Body of pancreas (tissue), 4 donors: ENCODE results near the gene ASAP3. TPM values are rescaled to one million over a fixed set of nuclear protein-coding genes. Genes with fewer than 3 reads are reported as not detected.

Experiments
- ATAC-seq: fragments of 150-250 bp; one replicate; pipeline ENCODE4 v1.9.1; 2016
- DNase-seq, 4 donors: peaks; one replicate each; pipeline ENCODE4 v3.0.0-alpha.2; 2019
- H3K27ac ChIP-seq, 4 donors: fragments of 200-600 bp; sonication (generic); 1 replicate in 3 of 4; 2 replicates in 1 of 4; pipeline versions ENCODE4 v1.5.1 to v1.6.1; 2016 to 2019; ENCODE audit warnings: mild to moderate bottlenecking in 1 of 4, mixed read lengths in 1 of 4, moderate library complexity in 1 of 4
- H3K27me3 ChIP-seq, 2 donors: fragments of 200-600 bp; sonication (generic); one replicate each; pipeline ENCODE4 v1.6.0; 2016; ENCODE audit warnings: mild to moderate bottlenecking in 1 of 2
- H3K36me3 ChIP-seq, 2 donors: fragments of 200-600 bp; sonication (generic); replicated peaks in 1 of 2; 2 replicates each; pipeline ENCODE4 v1.5.1; 2016; ENCODE audit warnings: low read depth in 2 of 2; ENCODE audit not compliant: insufficient read depth in 1 of 2
- H3K4me1 ChIP-seq: fragments of 200-600 bp; sonication (generic); one replicate; pipeline ENCODE4 v1.6.0; 2016
- H3K4me3 ChIP-seq, 2 donors: fragments of 200-600 bp; sonication (generic); 1 replicate in 1 of 2; 2 replicates in 1 of 2; pipeline ENCODE4 v1.5.1; 2016 to 2019
- H3K9me3 ChIP-seq, 3 donors: fragments of 200-600 bp; sonication (generic); 1 replicate in 2 of 3; 2 replicates in 1 of 3; pipeline ENCODE4 v1.5.1; 2016
- POLR2A ChIP-seq, 3 donors: fragments of 450-650 bp; IDR thresholded peaks; one replicate each; pipeline ENCODE4 v1.6.1; 2016; ENCODE audit warnings: antibody characterized with exemption in 3 of 3, mild to moderate bottlenecking in 2 of 3
- WGBS, 2 donors: methylation state at CpG; one replicate each; pipeline ENCODE4 v1.1.5; 2017; 5-methylcytosine and 5-hydroxymethylcytosine counted together
- intact Hi-C: fragments of 100-400 bp; cut with DNase I; formaldehyde crosslinking; loops from one replicate; pipeline ENCODE4 v1.15.1; 2023
- total RNA-seq, 2 donors: library from RNA; depleted of rRNA; stranded (reverse); fragments of >200 nt; gene quantifications; one replicate each; pipeline ENCODE4 v1.1.0, GENCODE V29; 2016
- TF ChIP-seq, protein P1 (sequence below), 7 experiments: fragments of 450-650 bp in 4 of 7; fragments of 200-600 bp in 3 of 7; sonication (generic) in 3 of 7; IDR thresholded peaks; one replicate each; pipeline ENCODE4 v1.5.1; 2016 to 2019; ENCODE audit warnings: antibody characterized with exemption in 7 of 7

Gene ASAP3
- total RNA-seq, 2 donors from 2014 or later: 27.4 to 39.4 TPM

DNA sequence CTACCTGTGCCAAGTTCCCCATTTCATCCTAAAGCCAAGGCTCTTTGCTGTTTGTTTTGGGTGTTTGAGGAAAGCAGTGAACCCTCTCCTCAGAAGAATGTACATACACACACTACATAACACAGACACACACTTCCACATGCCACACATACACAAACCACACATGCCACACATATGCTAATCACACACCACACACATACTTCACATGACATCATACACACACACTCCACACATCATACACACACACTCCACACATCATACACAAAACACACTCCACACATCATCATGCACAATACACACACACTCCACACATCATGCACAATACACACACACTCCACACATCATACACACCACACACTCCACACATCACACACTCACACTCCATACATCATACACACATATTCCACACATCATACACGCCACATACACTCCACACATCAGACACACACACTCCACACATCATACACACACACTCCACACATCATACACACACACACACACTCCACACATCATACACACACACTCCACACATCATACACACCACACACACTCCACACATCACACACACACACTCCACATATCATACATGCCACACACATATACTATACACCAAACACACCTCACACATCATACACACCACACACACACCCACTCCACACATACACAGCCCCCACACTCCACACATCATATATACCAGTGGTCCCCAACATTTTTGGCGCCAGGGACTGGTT is 91.7 kb downstream of the ASAP3 start:
- WGBS, 2 donors: 63 to 82% methylated on average over 2 of the region's 2 CpGs
- DNase-seq (no peak), ATAC-seq (no peak)
- H3K27me3 ChIP-seq: no peaks in the 10 kb centered on the region
- peaks cover 0 to 4% of the 10 kb centered on the region in 2 donors for H3K36me3 ChIP-seq
- peaks cover 32% of the 10 kb centered on the region for H3K4me1 ChIP-seq
- no peaks in the 10 kb centered on the region for H3K9me3 ChIP-seq
- no peak for TF ChIP-seq POLR2A (IDR thresholded peaks at IDR 0.05)
- TF ChIP-seq, protein P1, sequence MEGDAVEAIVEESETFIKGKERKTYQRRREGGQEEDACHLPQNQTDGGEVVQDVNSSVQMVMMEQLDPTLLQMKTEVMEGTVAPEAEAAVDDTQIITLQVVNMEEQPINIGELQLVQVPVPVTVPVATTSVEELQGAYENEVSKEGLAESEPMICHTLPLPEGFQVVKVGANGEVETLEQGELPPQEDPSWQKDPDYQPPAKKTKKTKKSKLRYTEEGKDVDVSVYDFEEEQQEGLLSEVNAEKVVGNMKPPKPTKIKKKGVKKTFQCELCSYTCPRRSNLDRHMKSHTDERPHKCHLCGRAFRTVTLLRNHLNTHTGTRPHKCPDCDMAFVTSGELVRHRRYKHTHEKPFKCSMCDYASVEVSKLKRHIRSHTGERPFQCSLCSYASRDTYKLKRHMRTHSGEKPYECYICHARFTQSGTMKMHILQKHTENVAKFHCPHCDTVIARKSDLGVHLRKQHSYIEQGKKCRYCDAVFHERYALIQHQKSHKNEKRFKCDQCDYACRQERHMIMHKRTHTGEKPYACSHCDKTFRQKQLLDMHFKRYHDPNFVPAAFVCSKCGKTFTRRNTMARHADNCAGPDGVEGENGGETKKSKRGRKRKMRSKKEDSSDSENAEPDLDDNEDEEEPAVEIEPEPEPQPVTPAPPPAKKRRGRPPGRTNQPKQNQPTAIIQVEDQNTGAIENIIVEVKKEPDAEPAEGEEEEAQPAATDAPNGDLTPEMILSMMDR (IDR thresholded peaks at IDR 0.05): no peak
- intact Hi-C loops: no loop called here
- no peak overlapping the region for H3K4me3 ChIP-seq
- H3K27ac ChIP-seq: peak overlapping the region in 1 of 4 donors; percentile 8

GRCh38 chr1:23389837-23390321 is 94.1 kb downstream of the ASAP3 start:
- 77 to 79% methylated on average over 9 of the region's 9 CpGs for WGBS, 2 donors
- peaks cover 24% of the 10 kb centered on the region for H3K4me1 ChIP-seq
- no peaks in the 10 kb centered on the region for H3K27me3 ChIP-seq
- peak overlapping the region in 1 of 4 donors; percentile 15 for H3K27ac ChIP-seq
- H3K36me3 ChIP-seq: peaks cover 0 to 3% of the 10 kb centered on the region in 2 donors
- H3K9me3 ChIP-seq: no peaks in the 10 kb centered on the region
- DNase-seq (no peak), ATAC-seq (no peak)
- no peak for TF ChIP-seq POLR2A (IDR thresholded peaks at IDR 0.05)
- TF ChIP-seq, protein P1 (IDR thresholded peaks at IDR 0.05): no peak
- H3K4me3 ChIP-seq: no peak overlapping the region
- intact Hi-C loops: no loop called here

- H3K4me1 ChIP-seq: peaks cover 16% of the 10 kb centered on the region
- DNase-seq (no peak), ATAC-seq (no peak)
- H3K4me3 ChIP-seq: no peak overlapping the region
- no peaks in the 10 kb centered on the region for H3K27me3 ChIP-seq
- intact Hi-C loops: no loop called here
- TF ChIP-seq POLR2A (IDR thresholded peaks at IDR 0.05): no peak
- TF ChIP-seq, protein P1 (IDR thresholded peaks at IDR 0.05): no peak
- peaks cover 3 to 12% of the 10 kb centered on the region in 2 donors for H3K36me3 ChIP-seq
- no peak overlapping the region for H3K27ac ChIP-seq
- H3K9me3 ChIP-seq: no peaks in the 10 kb centered on the region
- WGBS, 2 donors: 83 to 96% methylated on average over 8 of the region's 8 CpGs
These were observed 96.5 kb downstream of the ASAP3 start for GRCh38 chr1:23387494-23387893.

GRCh38 chr1:23385119-23385621 is 98.8 kb downstream of the ASAP3 start:
- H3K4me1 ChIP-seq: peaks cover 9% of the 10 kb centered on the region
- intact Hi-C loops: no loop called here
- H3K4me3 ChIP-seq: no peak overlapping the region
- no peaks in the 10 kb centered on the region for H3K27me3 ChIP-seq
- H3K36me3 ChIP-seq: peaks cover 3 to 17% of the 10 kb centered on the region in 2 donors
- peak overlapping the region in 1 of 4 donors; percentile 0 for H3K27ac ChIP-seq
- WGBS, 2 donors: 83 to 93% methylated on average over 9 to 14 of the region's 14 CpGs
- ATAC-seq (no peak), DNase-seq (no peak)
- no peak for TF ChIP-seq POLR2A (IDR thresholded peaks at IDR 0.05)
- TF ChIP-seq, protein P1 (IDR thresholded peaks at IDR 0.05): no peak
- H3K9me3 ChIP-seq: no peaks in the 10 kb centered on the region
